Measurements from ENCODE around the gene MAGED2.
A peak's percentile ranks its signal among the peaks of the same experiment; 100 is the strongest.
"Not testable (repeated sequence)": the region's sequence is repeated elsewhere in the genome, so short reads cannot be mapped to it uniquely, and the experiment has no call there.

The MAGED2 gene

DNA sequence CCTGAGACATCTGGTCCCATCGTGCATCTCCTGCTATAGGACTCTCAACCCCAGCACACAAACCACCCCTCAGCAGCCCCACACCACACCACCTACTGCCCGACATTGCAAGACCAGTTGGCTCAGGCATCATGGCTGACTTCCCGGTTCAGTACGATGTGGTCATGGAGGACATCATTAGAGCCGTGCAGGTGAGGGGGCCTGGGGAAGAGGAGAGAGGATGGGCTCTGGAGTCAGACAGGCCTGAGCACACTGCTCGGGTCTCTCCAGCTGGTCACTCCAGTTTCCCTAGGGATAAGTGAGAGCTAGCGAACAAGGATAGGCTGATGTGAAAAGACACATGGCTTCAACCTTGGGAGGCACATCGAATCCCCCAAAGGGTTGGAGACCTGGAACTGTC is 17.2 kb downstream of the MAGED2 start:
- no peak for DNase-seq (ENCODE audit: low read depth)
- no peak overlapping the region for H3K4me3 ChIP-seq (ENCODE audit: low read depth, low read length)
- TF ChIP-seq, protein P1, sequence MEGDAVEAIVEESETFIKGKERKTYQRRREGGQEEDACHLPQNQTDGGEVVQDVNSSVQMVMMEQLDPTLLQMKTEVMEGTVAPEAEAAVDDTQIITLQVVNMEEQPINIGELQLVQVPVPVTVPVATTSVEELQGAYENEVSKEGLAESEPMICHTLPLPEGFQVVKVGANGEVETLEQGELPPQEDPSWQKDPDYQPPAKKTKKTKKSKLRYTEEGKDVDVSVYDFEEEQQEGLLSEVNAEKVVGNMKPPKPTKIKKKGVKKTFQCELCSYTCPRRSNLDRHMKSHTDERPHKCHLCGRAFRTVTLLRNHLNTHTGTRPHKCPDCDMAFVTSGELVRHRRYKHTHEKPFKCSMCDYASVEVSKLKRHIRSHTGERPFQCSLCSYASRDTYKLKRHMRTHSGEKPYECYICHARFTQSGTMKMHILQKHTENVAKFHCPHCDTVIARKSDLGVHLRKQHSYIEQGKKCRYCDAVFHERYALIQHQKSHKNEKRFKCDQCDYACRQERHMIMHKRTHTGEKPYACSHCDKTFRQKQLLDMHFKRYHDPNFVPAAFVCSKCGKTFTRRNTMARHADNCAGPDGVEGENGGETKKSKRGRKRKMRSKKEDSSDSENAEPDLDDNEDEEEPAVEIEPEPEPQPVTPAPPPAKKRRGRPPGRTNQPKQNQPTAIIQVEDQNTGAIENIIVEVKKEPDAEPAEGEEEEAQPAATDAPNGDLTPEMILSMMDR (IDR thresholded peaks at IDR 0.05; ENCODE audit: low read depth, low read length) = no peak
- TF ChIP-seq, protein P2, sequence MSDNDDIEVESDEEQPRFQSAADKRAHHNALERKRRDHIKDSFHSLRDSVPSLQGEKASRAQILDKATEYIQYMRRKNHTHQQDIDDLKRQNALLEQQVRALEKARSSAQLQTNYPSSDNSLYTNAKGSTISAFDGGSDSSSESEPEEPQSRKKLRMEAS (IDR thresholded peaks at IDR 0.05; ENCODE audit: low read depth, low read length) = no peak
- no peak for TF ChIP-seq POLR2A (IDR thresholded peaks at IDR 0.05; ENCODE audit: extremely low read depth, insufficient read length)
- no peak for TF ChIP-seq MYC (IDR thresholded peaks at IDR 0.05; ENCODE audit: low read depth, low read length)

DNA sequence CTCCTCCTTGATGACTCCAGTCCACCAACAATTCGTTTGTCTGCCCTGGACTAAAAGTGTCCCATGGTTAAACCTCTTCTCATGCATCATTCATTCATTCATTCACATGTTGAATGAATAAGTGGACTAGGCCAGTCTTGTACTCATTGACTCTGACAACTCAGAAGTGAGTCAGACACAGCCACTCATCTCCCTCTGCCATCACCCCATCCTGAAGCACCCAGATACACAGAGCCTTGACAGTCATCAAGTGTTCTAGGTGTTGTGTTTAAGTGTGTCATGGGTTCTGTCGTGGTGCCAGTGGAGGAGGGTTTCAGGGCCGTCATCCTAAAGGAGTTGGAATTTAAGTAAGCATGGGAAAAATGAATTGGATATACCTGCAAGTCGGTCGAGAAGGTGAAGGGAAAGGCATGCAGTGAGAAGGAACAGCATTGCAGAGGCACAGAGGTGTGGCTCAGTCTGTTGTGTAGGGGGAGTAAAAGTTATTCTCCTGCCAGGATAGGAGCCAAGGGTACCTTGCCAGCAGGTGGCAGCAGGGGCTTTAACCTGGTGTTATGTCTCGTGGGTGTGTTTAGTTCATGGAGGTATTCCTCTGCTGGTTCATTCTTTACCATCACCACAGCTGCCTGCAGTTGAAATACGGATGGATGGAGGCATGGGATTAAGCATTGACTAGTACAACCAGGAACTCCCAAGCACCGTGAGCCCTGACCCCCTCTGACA is 18.3 kb downstream of the MAGED2 start:
- TF ChIP-seq, protein P1 (IDR thresholded peaks at IDR 0.05; ENCODE audit: low read depth, low read length) = peak; percentile 22
- no peak for TF ChIP-seq MYC (IDR thresholded peaks at IDR 0.05; ENCODE audit: low read depth, low read length)
- TF ChIP-seq POLR2A (IDR thresholded peaks at IDR 0.05; ENCODE audit: extremely low read depth, insufficient read length) = no peak
- TF ChIP-seq, protein P2 (IDR thresholded peaks at IDR 0.05; ENCODE audit: low read depth, low read length) = no peak
- no peak overlapping the region for H3K4me3 ChIP-seq (ENCODE audit: low read depth, low read length)
- no peak for DNase-seq (ENCODE audit: low read depth)

DNA sequence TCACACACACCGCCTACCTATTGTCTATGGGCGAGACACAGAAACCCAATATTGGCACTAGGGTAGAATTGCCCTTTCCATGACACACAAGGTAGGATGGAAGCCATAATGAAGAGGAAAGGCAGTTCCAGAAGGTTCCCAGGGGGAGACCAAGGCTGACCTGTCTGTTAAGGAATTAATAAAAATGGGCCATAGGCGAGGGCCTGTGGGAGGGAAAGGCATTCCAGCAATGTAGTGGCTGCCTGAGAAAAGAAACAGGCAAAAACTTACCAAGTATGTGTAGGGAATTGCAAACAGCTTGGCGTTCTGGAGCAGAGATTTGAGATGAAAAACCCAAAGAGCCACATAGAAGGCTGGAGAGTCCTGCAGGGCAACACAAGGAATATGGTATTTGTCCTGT is 19.1 kb downstream of the MAGED2 start:
- no peak overlapping the region for H3K4me3 ChIP-seq (ENCODE audit: low read depth, low read length)
- TF ChIP-seq, protein P1 (IDR thresholded peaks at IDR 0.05; ENCODE audit: low read depth, low read length) = no peak
- no peak for DNase-seq (ENCODE audit: low read depth)

DNA sequence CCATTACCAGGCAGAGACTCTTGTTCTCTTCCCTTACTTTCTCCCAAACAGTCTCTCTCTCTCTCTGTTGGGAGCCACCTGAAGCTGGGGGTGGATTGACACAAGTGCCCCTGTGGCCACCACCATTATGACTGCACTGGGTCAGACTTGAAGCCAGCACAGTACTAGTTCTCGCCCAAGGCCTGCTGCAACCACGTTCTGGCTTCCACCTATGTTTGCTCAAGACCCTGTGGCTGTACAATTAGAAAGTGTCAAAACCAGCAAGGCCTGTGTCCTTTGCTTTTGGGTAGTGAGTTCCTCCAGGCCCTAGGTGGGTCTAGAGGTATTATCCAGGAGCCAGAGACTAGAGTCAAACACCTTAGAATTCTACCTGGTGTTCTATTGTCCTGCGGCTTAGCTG is 31.0 kb downstream of the MAGED2 start:
- TF ChIP-seq, protein P2 (IDR thresholded peaks at IDR 0.05; ENCODE audit: low read depth, low read length) = no peak
- no peak for TF ChIP-seq POLR2A (IDR thresholded peaks at IDR 0.05; ENCODE audit: extremely low read depth, insufficient read length)
- TF ChIP-seq, protein P1 (IDR thresholded peaks at IDR 0.05; ENCODE audit: low read depth, low read length) = no peak
- no peak for TF ChIP-seq MYC (IDR thresholded peaks at IDR 0.05; ENCODE audit: low read depth, low read length)
- DNase-seq (ENCODE audit: low read depth) = no peak
- H3K4me3 ChIP-seq (ENCODE audit: low read depth, low read length) = no peak overlapping the region

DNA sequence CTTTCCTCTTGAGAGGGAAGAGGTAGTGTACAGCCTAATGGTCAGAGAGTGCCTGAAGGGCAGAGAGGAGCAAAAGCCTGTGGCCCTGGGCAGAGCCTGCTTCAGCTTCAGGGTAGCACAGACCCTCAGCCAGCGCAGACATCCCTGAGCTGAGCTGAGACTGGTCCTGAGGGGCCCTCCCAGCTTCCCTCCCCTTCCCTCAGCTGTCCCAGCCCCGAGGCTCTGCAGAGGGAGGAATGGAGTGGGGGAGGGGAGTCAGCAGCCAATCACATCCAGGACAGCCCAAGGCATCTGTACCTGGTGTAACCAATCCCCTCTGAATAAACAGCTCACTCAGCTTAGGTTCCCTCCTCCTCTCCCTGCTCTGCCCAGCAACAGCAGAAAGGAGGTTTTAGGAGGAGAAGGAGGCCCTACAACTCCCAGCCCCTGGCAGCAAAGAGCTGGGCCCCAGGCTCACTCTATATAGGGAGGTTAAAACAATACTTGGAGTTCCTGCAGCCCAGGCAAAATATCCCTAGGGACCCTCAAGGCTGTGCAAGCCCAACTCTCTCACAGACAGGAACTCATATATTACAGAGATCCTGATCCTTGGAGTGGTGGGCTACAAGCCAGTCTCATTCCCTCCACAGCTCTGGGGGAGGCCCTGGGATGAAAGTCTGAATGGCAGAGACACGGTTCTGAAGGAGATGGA is 33.8 kb downstream of the MAGED2 start:
- DNase-seq (ENCODE audit: low read depth); H3K4me3 ChIP-seq (ENCODE audit: low read depth, low read length): not testable (repeated sequence)

DNA sequence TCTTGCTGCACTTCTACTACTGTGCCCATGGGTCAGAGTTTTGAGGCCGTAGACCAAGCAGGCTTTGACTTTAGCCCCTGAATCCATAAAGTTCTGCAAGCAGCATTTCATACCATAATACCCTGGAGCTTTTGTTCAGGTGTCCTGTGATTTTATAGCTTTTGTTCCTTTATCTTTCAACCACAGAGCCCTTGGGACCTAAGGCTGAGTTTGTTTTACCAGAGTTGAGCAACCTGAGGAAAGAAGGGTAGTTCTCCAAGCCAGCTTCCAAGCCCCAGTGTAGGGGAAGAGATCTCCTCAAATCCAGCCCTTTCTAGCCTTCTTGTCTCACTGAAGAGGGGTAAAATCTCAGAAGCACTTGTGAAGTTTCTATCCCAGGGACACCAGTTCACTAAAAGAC is 35.1 kb downstream of the MAGED2 start:
- H3K4me3 ChIP-seq (ENCODE audit: low read depth, low read length) = no peak overlapping the region
- DNase-seq (ENCODE audit: low read depth) = peak; percentile 1
- TF ChIP-seq MYC (IDR thresholded peaks at IDR 0.05; ENCODE audit: low read depth, low read length) (no peak), POLR2A (IDR thresholded peaks at IDR 0.05; ENCODE audit: extremely low read depth, insufficient read length) (no peak)
- TF ChIP-seq, protein P1 (IDR thresholded peaks at IDR 0.05; ENCODE audit: low read depth, low read length) = no peak
- TF ChIP-seq, protein P2 (IDR thresholded peaks at IDR 0.05; ENCODE audit: low read depth, low read length) = no peak

Data from NB4 (cell line).